GM12878 (cell line): ENCODE results near the gene RALGAPA2. TPM values are rescaled to one million over a fixed set of nuclear protein-coding genes. Genes with fewer than 3 reads are reported as not detected.

Source experiments
- ATAC-seq: fragments of 200-7000 bp; cut with Tn5 transposase; 3 replicates; pipeline ENCODE4 v1.9.1; 2020; ENCODE audit warnings: mild to moderate bottlenecking, moderate library complexity
- BruUV-seq: library from RNA; stranded (reverse); fragments of 400-500 nt; replicated peaks from 2 replicates; lab custom pipeline; 2021; lab: Mats Ljungman, UMichigan
- CTCF ChIA-PET: fragments of 300-600 bp; sonication (Branson Sonifier 250); formaldehyde crosslinking; extraction: SDS; loops from one replicate; lab custom pipeline; 2021; ENCODE audit warnings: inconsistent platforms; lab: Yijun Ruan, JAX
- POLR2A ChIA-PET: fragments of 350-600 bp; formaldehyde crosslinking; extraction: SDS; loops from one replicate; lab custom pipeline; 2021; ENCODE audit warnings: inconsistent platforms; lab: Charles Lee
- RAD21 ChIA-PET: fragments of 300-600 bp; sonication (Branson Sonifier 250); formaldehyde crosslinking; loops from one replicate; lab custom pipeline; 2023; ENCODE audit warnings: antibody characterized with exemption; ENCODE audit not compliant: unreplicated experiment; lab: Charles Lee
- SMC1A ChIA-PET: fragments of 300-600 bp; sonication (Branson Sonifier 250); formaldehyde crosslinking; loops from one replicate; lab custom pipeline; 2023; ENCODE audit not compliant: unreplicated experiment, uncharacterized antibody; lab: Charles Lee
- DNase-seq: peaks from one replicate; pipeline ENCODE4 v3.0.0-alpha.2; 2011; ENCODE audit warnings: low read depth, low spot score
- FAIRE-seq: peaks from 3 replicates; lab custom pipeline; 2011; peaks lifted over from hg19 to GRCh38; lab: Jason Lieb, UNC
- H2AFZ ChIP-seq: 2 replicates; pipeline ENCODE4 v1.6.0; 2011; ENCODE audit warnings: low read depth, low read length, control low read depth; ENCODE audit not compliant: control insufficient read depth
- H3K27ac ChIP-seq: 2 replicates; pipeline ENCODE4 v1.5.1; 2011; ENCODE audit warnings: control low read depth; ENCODE audit not compliant: control insufficient read depth, insufficient read depth
- H3K27me3 ChIP-seq, 2 experiments: replicated peaks in 1 of 2; 2 replicates each; pipeline versions ENCODE4 v1.6.0 to v1.6.1; 2011; ENCODE audit warnings: low read length in 1 of 2; ENCODE audit not compliant: control insufficient read depth in 2 of 2, insufficient read depth in 2 of 2
- H3K36me3 ChIP-seq, 2 experiments: 2 replicates each; pipeline ENCODE4 v1.5.1; 2011; ENCODE audit warnings: low read length in 1 of 2; ENCODE audit not compliant: control insufficient read depth in 2 of 2, insufficient read depth in 2 of 2
- H3K4me1 ChIP-seq: 2 replicates; pipeline ENCODE4 v1.6.1; 2011; ENCODE audit warnings: mild to moderate bottlenecking, low read length, moderate library complexity, mixed read lengths; ENCODE audit not compliant: control insufficient read depth, insufficient read depth
- H3K4me2 ChIP-seq: 2 replicates; pipeline ENCODE4 v1.6.0; 2011; ENCODE audit warnings: control low read depth; ENCODE audit not compliant: control insufficient read depth, insufficient read depth
- H3K4me3 ChIP-seq: fragments of 200-600 bp; sonication (generic); 2 replicates; pipeline ENCODE4 v1.5.1; 2016
- H3K79me2 ChIP-seq: 2 replicates; pipeline ENCODE4 v1.6.0; 2011; ENCODE audit warnings: low read length; ENCODE audit not compliant: control insufficient read depth, insufficient read depth
- H3K9ac ChIP-seq: 2 replicates; pipeline ENCODE4 v1.8.0; 2011; ENCODE audit warnings: low read length, control low read depth, mixed read lengths; ENCODE audit not compliant: control insufficient read depth, insufficient read depth
- H3K9me3 ChIP-seq: replicated peaks from 3 replicates; pipeline ENCODE4 v1.5.1; 2011; ENCODE audit warnings: mild to moderate bottlenecking, low read length; ENCODE audit not compliant: control insufficient read depth, insufficient read depth
- H4K20me1 ChIP-seq: 2 replicates; pipeline ENCODE4 v1.6.0; 2011; ENCODE audit not compliant: control insufficient read depth, insufficient read depth
- BRCA1 ChIP-seq: IDR thresholded peaks from 2 replicates; pipeline ENCODE4 v1.6.1; 2011; ENCODE audit warnings: low read depth, low read length, improper control_type of control experiment
- CHD4 ChIP-seq: fragments of 200-600 bp; sonication (generic); IDR thresholded peaks from 2 replicates; pipeline ENCODE4 v1.6.1; 2016; ENCODE audit warnings: mild to moderate bottlenecking
- HDAC2 ChIP-seq: fragments of 200-600 bp; sonication (generic); IDR thresholded peaks from 2 replicates; pipeline ENCODE4 v1.6.1; 2017
- IKZF1 ChIP-seq: fragments of 450-650 bp; conservative IDR thresholded peaks from 2 replicates; pipeline ENCODE4 v1.6.1; 2017; ENCODE audit warnings: antibody characterized with exemption, mild to moderate bottlenecking
- MTA2 ChIP-seq: fragments of 450-650 bp; IDR thresholded peaks from 2 replicates; pipeline ENCODE4 v1.6.1; 2016; ENCODE audit warnings: low read depth, mild to moderate bottlenecking, moderate library complexity
- MXI1 ChIP-seq: fragments of 150-350 bp; IDR thresholded peaks from 2 replicates; pipeline ENCODE4 v1.6.1; 2011; ENCODE audit warnings: low read depth, mild to moderate bottlenecking, inconsistent platforms, low read length, improper control_type of control experiment
- POLR2AphosphoS5 ChIP-seq: IDR thresholded peaks from 2 replicates; pipeline ENCODE4 v1.6.1; 2011; ENCODE audit warnings: mild to moderate bottlenecking, low read length, inconsistent platforms
- PRDM15 ChIP-seq: fragments of 450-650 bp; formaldehyde crosslinking; IDR thresholded peaks from 2 replicates; pipeline ENCODE4 v1.4.0; 2020; ENCODE audit warnings: mild to moderate bottlenecking, moderate library complexity
- RBBP5 ChIP-seq: fragments of 200-600 bp; sonication (generic); conservative IDR thresholded peaks from 2 replicates; pipeline ENCODE4 v1.6.1; 2016
- RELB ChIP-seq: fragments of 450-650 bp; IDR thresholded peaks from 2 replicates; pipeline ENCODE4 v1.6.1; 2017; ENCODE audit warnings: low read depth, mild to moderate bottlenecking, moderate library complexity
- RUNX3 ChIP-seq: IDR thresholded peaks from 2 replicates; pipeline ENCODE4 v1.6.1; 2012; ENCODE audit warnings: low read length, inconsistent platforms
- SP1 ChIP-seq: IDR thresholded peaks from one replicate; pipeline ENCODE4 v1.6.1; 2011; ENCODE audit warnings: low read depth, low read length
- SUPT20H ChIP-seq: IDR thresholded peaks from 2 replicates; pipeline ENCODE4 v1.6.1; 2011; ENCODE audit warnings: low read depth, mild to moderate bottlenecking, low read length, moderate library complexity, borderline replicate concordance; ENCODE audit not compliant: control insufficient read depth
- USF1 ChIP-seq: IDR thresholded peaks from 2 replicates; pipeline ENCODE4 v1.6.1; 2011; ENCODE audit warnings: borderline replicate concordance, low read depth, mild to moderate bottlenecking, moderate library complexity, mixed read lengths, low read length; ENCODE audit not compliant: insufficient read depth; ENCODE audit errors: extremely low read length
- YY1 ChIP-seq: IDR thresholded peaks from 2 replicates; pipeline ENCODE4 v1.6.1; 2011; ENCODE audit warnings: low read depth, mild to moderate bottlenecking, low read length
- ZNF217 ChIP-seq: fragments of 450-650 bp; IDR thresholded peaks from 2 replicates; pipeline ENCODE4 v1.6.1; 2017; ENCODE audit warnings: antibody characterized with exemption, mild to moderate bottlenecking
- WGBS: methylation state at CpG from one replicate; pipeline ENCODE4 v1.1.6; 2016; ENCODE audit warnings: low lambda C conversion rate; ENCODE audit not compliant: insufficient replicate concordance, insufficient coverage; ENCODE audit errors: missing lambda C conversion rate; 5-methylcytosine and 5-hydroxymethylcytosine counted together
- in situ Hi-C: fragments of 300-500 bp; cut with MboI; formaldehyde crosslinking; loops from 9 replicates; pipeline ENCODE4 v1.14.3; 2018; ENCODE audit warnings: mixed read lengths
- intact Hi-C: fragments of 100-400 bp; cut with micrococcal nuclease; formaldehyde crosslinking; loops from one replicate; pipeline ENCODE4 v1.14.2; 2022; ENCODE audit not compliant: unreplicated experiment
- polyA plus RNA-seq, 11 experiments: library from polyadenylated mRNA; depleted of rRNA in 4 of 11; unstranded in 6 of 11; stranded (reverse) in 5 of 11; fragments of >200 nt; fragmentation: Nextera tagmentation in 4 of 11; fragmentation: Illumina TruSeq in 1 of 11; extraction: Ambion mirVana in 4 of 11; extraction: Trizol in 1 of 11; gene quantifications; 1 replicate in 1 of 11; 2 replicates in 10 of 11; pipeline versions ENCODE4 v1.2.1 to v1.2.3, GENCODE V29; 2011 to 2016; ENCODE audit warnings: inconsistent platforms in 2 of 11, missing spikeins in 2 of 11, low read depth in 1 of 11
- total RNA-seq, 4 experiments: library from RNA; depleted of rRNA in 3 of 4; stranded (reverse); fragments of >200 nt in 3 of 4; fragmentation: Illumina TruSeq in 1 of 4; extraction: Trizol in 1 of 4; gene quantifications; 2 replicates each; pipeline versions ENCODE4 v1.2.1 to v1.2.3, GENCODE V29; 2013 to 2021
- TF ChIP-seq, protein P1 (sequence below): fragments of 450-650 bp; conservative IDR thresholded peaks from 2 replicates; pipeline ENCODE4 v1.6.1; 2017; ENCODE audit warnings: mild to moderate bottlenecking, moderate library complexity

The RALGAPA2 gene
- total and polyA plus RNA-seq, 10 of the 15 experiments (the other 5 are each of a cell fraction or from before 2014, with no cell fraction given): 2.9 to 29.4 (median 19.6) TPM

DNA sequence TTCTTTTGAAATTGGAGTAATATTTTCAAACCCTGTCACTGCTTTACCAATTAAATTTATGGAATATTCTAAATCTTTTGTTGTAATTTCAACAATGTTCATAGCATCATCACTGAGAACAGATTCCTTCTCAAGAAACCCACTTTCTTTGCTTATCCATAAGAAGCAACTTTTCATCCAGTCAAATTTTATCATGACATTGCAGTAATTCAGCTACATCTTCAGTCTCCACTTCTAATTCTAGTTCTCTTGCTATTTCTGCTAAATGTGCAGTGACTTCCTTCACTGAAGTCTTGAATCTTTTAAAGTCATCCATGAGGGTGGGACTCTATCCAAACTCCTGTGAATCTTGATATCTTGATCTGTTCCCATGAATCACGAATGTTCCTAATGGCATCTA, 212.1 kb downstream of the RALGAPA2 start:
- no TSS peak for BruUV-seq
- Histone ChIP-seq H3K9me3 (no peaks in the 10 kb centered on the region), H3K36me3 (peaks cover 3 to 11% of the 10 kb centered on the region in 2 experiments; a peak in 3 of 4 replicates), H4K20me1 (no peaks in the 10 kb centered on the region), H3K9ac (no peak overlapping the region), H3K79me2 (no peaks in the 10 kb centered on the region), H2AFZ (no peak overlapping the region), H3K4me1 (peaks cover 20% of the 10 kb centered on the region), H3K4me2 (no peak overlapping the region), H3K4me3 (no peak overlapping the region), H3K27ac (no peak overlapping the region), H3K27me3 (no peaks in the 10 kb centered on the region)
- FAIRE-seq: no peak
- WGBS: 100% methylated on average over 1 of the region's 1 CpG
- POLR2A ChIA-PET: no interaction called here
- no peak for DNase-seq
- SMC1A ChIA-PET: no interaction called here
- RAD21 ChIA-PET: no interaction called here
- intact Hi-C loops (no loop called here), in situ Hi-C loops (no loop called here)
- no peak for TF ChIP-seq USF1
- no peak for TF ChIP-seq RELB
- TF ChIP-seq PRDM15 (CRISPR knock-in tag): no peak
- no peak for TF ChIP-seq SUPT20H
- TF ChIP-seq IKZF1: no peak
- no peak for TF ChIP-seq ZNF217
- no peak for TF ChIP-seq MTA2
- no peak for TF ChIP-seq BRCA1
- TF ChIP-seq MXI1: no peak
- no peak for TF ChIP-seq CHD4
- no peak for TF ChIP-seq POLR2AphosphoS5
- no peak for TF ChIP-seq RBBP5
- TF ChIP-seq SP1: no peak
- TF ChIP-seq HDAC2: no peak
- TF ChIP-seq, protein P1, sequence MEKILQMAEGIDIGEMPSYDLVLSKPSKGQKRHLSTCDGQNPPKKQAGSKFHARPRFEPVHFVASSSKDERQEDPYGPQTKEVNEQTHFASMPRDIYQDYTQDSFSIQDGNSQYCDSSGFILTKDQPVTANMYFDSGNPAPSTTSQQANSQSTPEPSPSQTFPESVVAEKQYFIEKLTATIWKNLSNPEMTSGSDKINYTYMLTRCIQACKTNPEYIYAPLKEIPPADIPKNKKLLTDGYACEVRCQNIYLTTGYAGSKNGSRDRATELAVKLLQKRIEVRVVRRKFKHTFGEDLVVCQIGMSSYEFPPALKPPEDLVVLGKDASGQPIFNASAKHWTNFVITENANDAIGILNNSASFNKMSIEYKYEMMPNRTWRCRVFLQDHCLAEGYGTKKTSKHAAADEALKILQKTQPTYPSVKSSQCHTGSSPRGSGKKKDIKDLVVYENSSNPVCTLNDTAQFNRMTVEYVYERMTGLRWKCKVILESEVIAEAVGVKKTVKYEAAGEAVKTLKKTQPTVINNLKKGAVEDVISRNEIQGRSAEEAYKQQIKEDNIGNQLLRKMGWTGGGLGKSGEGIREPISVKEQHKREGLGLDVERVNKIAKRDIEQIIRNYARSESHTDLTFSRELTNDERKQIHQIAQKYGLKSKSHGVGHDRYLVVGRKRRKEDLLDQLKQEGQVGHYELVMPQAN: no peak
- TF ChIP-seq YY1: no peak
- TF ChIP-seq RUNX3: no peak
- CTCF ChIA-PET: no interaction called here
- no peak for ATAC-seq
